ENCODE measurements around the gene COQ9.
"Not testable (repeated sequence)": the region's sequence is repeated elsewhere in the genome, so short reads cannot be mapped to it uniquely, and the experiment has no call there.

The COQ9 gene

GRCh38 chr16:57447186-57447962 lies at the start of gene COQ9, which contains the start of gene CIAPIN1:
Gene COQ9, plus strand, starts transcription at chr16:57447479. Its CDS starts 27 bp downstream, at chr16:57447506.
Gene CIAPIN1, minus strand, starts transcription at chr16:57447385. Its CDS starts 6,457 bp downstream, at chr16:57440928.
- DNase-seq = peak; percentile 93

- DNase-seq = not testable (repeated sequence)
These were observed 49.8 kb upstream of the COQ9 start for GRCh38 chr16:57397493-57397892.

- DNase-seq = no peak
These were observed 45.2 kb upstream of the COQ9 start for GRCh38 chr16:57401943-57402640.

GRCh38 chr16:57403965-57404817 lies 43.1 kb upstream of the COQ9 start, which contains the start of gene CCL17:
Gene CCL17, plus strand, starts transcription at chr16:57404767. Its CDS starts 9,166 bp downstream, at chr16:57413933.
- DNase-seq = no peak

- DNase-seq = no peak
These were observed 42.2 kb upstream of the COQ9 start for GRCh38 chr16:57405097-57405496.

- DNase-seq = no peak
These were observed 40.4 kb upstream of the COQ9 start for GRCh38 chr16:57406881-57407280.

- no peak for DNase-seq
These were observed 39.5 kb upstream of the COQ9 start for GRCh38 chr16:57407521-57408353.

GRCh38 chr16:57409065-57409464 lies 38.2 kb upstream of the COQ9 start:
- no peak for DNase-seq

GRCh38 chr16:57409870-57410587 lies 37.2 kb upstream of the COQ9 start:
- no peak for DNase-seq

- DNase-seq = no peak
These were observed 35.8 kb upstream of the COQ9 start for GRCh38 chr16:57411362-57411976.

- no peak for DNase-seq
These were observed 34.7 kb upstream of the COQ9 start for GRCh38 chr16:57412584-57412983.

GRCh38 chr16:57413301-57413730 lies 34.0 kb upstream of the COQ9 start:
- no peak for DNase-seq

- DNase-seq = no peak
These were observed 33.5 kb upstream of the COQ9 start for GRCh38 chr16:57413733-57414132.

- no peak for DNase-seq
These were observed 31.2 kb upstream of the COQ9 start for GRCh38 chr16:57416084-57416483.

- DNase-seq = no peak
These were observed 27.8 kb upstream of the COQ9 start for GRCh38 chr16:57419506-57419905.

GRCh38 chr16:57422026-57422944 lies 25.0 kb upstream of the COQ9 start:
- DNase-seq = no peak

GRCh38 chr16:57423152-57423551 lies 24.1 kb upstream of the COQ9 start:
- DNase-seq = no peak

GRCh38 chr16:57424583-57424982 lies 22.7 kb upstream of the COQ9 start:
- DNase-seq = no peak

GRCh38 chr16:57426356-57426755 lies 20.9 kb upstream of the COQ9 start:
- no peak for DNase-seq

- DNase-seq = no peak
These were observed 20.0 kb upstream of the COQ9 start for GRCh38 chr16:57427307-57427706.
